HG03575 (cell line): ENCODE results near the gene TM7SF2.

Experiments
- ATAC-seq: cut with Tn5 transposase; IDR thresholded peaks from one replicate; pipeline ENCODE4 v1.9.1; 2021; ENCODE audit not compliant: unreplicated experiment, insufficient number of reproducible peaks, low FRiP score; ENCODE audit errors: extremely low read depth

The TM7SF2 gene

DNA sequence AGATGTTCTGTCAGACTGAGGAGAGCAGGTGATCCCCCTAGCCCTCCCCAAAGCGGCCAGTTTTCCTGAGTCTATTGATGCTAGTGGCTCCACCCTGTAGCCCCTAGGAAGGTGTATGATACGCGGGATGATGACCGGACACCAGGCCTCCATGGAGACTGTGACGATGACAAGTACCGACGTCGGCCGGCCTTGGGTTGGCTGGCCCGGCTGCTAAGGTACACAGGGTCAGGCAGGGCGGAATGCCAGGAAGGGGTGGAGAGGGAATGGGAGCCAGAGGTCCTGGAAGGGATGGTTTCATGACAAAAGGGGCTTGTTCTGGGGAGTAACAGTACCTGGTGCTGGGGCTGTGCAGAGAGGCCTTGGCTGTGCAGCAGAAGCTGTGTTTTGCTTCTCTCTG, 24.5 kb upstream of the TM7SF2 start:
- no peak for ATAC-seq

DNA sequence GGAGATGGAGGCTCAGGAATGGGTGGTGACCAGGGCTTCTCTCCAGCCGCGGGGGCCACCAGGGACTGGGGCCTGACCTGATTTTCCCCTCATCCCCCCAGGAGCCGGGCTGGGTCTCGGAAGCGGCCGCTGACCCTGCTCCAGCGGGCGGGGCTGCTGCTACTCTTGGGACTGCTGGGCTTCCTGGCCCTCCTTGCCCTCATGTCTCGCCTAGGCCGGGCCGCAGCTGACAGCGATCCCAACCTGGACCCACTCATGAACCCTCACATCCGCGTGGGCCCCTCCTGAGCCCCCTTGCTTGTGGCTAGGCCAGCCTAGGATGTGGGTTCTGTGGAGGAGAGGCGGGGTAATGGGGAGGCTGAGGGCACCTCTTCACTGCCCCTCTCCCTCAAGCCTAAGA, 23.8 kb upstream of the TM7SF2 start:
- no peak for ATAC-seq

DNA sequence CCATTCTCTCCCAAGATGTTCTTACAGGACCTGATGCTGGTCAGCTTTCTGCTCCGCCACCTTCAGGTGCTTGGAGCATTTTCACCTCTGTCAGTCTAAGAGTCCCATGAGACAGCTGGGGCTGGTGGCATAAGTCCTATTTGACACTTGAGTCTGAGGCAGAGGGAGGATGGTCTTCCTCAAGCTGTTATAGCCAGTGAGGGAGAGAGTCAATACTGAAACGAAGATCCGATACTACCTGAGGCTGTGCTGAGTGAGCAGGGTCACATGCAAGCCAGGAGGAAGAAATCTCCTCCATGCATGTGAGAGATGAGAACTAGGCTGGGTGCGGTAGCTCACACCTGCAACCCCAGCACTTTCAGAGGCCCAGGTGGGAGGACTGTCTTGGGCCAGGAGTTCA, 22.1 kb upstream of the TM7SF2 start:
- no peak for ATAC-seq

GRCh38 chr11:65090628-65091027, 21.0 kb upstream of the TM7SF2 start:
- no peak for ATAC-seq

DNA sequence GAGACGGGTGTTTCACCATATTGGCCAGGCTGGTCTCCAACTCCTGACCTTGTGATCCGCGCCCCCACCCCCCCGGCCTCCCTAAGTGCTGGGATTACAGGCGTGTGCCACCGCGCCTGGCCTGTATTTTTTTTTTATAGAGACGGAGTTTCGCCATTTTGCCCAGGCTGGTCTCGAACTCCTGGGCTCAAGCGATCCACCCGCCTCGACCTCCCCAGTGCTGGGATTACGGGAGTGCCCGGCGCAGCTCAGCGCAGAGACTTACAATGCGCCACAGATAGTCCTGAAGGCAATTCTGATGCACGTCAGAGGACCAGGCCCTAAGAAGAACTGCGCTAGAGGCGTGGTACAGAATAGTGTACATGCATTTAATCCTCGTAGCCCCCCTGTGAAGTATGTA, 16.2 kb upstream of the TM7SF2 start:
- ATAC-seq, result no peak

GRCh38 chr11:65095974-65096806, 15.5 kb upstream of the TM7SF2 start, which contains the start of gene VPS51:
Gene VPS51, plus strand, starts transcription at chr11:65096214. Its CDS starts 37 bp downstream, at chr11:65096251.
- ATAC-seq, result no peak

DNA sequence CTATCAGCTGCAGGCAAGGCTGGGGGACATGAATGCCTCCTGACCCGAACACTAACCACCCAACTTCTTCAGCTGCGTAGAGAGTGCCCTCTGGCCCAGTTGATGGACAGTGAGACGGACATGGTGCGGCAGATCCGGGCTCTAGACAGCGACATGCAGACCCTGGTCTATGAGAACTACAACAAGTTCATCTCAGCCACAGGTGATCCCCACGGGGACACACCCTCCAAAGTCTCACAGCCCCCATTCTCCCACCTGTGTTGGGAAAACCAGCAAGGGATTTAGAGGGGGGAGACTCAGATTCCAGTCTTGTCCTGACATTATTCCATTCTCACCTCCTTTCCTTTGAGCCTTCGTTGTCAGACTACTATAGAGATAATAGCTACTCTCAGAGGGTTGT, 14.7 kb upstream of the TM7SF2 start:
- ATAC-seq, result no peak

DNA sequence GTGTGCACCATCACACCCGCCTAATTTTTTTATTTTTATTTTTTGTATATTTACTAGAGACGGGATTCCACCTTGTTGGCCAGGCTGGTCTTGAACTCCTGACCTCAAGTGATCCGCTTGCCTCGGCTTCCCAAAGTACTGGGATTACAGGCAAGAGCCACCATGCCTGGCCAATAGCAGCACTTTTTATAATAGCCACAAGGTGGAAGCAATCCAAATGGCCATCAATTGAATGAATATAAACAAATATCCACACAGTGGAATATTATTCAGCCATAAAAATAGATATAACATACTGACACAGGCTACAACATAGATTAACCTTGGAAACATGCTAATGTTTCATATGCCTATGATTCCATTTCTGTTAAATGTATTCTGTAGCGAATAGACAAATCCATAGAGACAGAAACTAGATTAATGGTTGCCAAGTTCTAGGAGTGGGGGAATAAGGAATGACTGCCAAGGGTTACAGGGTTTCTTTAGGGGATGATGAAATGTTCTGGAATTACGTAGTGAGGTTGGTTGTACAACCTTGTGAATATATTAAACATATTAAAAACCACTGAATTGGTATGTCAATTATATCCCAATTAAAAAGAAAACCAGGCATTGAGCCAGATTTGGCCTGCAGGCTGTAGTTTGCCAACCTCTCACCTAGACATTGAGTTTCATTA, 10.9 kb upstream of the TM7SF2 start:
- no peak for ATAC-seq

GRCh38 chr11:65102142-65103095, 9.3 kb upstream of the TM7SF2 start:
- ATAC-seq, result no peak

- no peak for ATAC-seq
Measured at GRCh38 chr11:65103476-65103875, 8.2 kb upstream of the TM7SF2 start.

DNA sequence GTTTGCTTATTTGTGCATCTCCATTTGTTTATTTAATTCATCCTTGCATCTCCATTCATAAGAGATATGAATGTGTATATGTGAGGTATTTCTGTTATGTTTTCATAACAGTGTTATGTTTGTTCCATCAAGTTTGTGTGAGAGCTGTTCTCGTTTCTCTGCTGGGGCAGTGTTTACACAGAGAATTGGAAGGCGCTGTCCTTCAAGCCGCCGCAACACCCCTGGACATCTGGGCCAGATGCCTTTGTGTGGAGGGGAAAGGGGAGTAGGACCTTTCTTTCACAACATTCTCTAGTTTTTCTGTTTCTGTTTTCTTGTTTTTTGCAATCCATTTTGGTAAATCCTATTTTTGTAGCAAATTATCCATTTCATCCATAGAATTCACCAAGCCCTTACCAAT, 7.0 kb upstream of the TM7SF2 start:
- no peak for ATAC-seq

DNA sequence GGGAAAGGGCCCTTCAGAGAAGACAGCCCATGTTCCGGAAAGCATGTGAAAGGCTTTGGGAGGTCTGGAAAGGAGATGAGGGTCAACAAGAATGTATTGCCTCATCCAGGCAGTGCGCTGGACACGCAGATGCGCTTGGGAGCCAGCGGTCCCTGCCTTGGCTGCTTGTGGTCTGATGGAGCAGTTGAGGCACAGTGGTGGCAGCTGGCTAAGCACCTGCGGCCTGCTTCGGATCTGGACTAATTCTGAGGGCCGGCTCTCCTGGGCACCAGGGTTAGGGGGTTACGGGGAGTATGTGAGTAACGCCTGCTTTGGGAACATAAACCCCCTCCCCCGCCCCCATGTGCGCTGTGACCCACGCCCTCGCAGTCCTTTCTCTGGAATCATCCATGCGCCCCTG, 4.6 kb upstream of the TM7SF2 start:
- ATAC-seq, result no peak

DNA sequence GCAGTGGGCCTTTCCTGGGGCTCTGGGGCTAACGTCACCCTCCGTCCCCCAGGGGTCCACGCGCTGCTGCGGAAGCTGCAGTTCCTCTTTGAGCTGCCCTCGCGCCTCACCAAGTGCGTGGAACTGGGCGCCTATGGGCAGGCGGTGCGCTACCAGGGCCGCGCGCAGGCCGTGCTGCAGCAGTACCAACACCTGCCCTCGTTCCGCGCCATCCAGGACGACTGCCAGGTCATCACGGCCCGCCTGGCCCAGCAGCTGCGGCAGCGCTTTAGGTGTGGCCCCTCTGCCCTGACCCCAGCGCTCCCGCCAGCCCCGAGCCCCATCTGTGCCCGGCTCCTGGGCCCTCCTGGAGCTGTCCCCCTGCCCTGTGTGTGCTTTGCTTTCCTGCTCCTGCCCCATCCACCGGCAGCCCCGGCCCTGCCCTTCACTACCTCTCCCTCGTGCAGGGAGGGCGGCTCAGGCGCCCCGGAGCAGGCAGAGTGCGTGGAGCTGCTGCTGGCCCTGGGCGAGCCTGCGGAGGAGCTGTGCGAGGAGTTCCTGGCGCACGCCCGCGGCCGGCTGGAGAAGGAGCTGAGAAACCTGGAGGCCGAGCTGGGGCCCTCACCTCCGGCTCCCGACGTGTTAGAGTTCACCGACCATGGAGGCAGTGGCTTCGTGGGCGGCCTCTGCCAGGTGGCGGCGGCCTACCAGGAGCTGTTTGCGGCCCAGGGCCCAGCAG, 3.8 kb upstream of the TM7SF2 start:
- ATAC-seq, result no peak

DNA sequence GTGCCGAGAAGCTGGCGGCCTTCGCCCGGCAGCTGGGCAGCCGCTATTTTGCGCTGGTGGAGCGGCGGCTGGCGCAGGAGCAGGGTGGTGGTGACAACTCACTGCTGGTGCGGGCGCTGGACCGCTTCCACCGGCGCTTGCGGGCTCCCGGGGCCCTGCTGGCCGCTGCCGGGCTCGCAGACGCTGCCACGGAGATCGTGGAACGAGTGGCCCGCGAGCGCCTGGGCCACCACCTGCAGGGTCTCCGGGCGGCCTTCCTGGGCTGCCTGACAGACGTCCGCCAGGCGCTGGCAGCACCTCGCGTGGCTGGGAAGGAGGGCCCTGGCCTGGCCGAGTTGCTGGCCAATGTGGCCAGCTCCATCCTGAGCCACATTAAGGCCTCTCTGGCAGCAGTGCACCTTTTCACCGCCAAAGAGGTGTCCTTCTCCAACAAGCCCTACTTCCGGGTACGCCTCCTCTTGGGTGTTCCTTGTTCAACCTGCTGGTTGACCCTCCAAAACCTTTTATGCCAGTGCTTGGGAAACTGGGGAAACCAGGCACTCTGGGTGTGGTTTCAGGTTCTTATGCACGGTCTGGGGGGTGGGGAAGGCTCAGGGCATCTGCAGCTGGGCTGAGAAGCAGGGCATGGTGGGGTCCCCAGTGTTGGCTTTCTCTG, 3.1 kb upstream of the TM7SF2 start:
- no peak for ATAC-seq

DNA sequence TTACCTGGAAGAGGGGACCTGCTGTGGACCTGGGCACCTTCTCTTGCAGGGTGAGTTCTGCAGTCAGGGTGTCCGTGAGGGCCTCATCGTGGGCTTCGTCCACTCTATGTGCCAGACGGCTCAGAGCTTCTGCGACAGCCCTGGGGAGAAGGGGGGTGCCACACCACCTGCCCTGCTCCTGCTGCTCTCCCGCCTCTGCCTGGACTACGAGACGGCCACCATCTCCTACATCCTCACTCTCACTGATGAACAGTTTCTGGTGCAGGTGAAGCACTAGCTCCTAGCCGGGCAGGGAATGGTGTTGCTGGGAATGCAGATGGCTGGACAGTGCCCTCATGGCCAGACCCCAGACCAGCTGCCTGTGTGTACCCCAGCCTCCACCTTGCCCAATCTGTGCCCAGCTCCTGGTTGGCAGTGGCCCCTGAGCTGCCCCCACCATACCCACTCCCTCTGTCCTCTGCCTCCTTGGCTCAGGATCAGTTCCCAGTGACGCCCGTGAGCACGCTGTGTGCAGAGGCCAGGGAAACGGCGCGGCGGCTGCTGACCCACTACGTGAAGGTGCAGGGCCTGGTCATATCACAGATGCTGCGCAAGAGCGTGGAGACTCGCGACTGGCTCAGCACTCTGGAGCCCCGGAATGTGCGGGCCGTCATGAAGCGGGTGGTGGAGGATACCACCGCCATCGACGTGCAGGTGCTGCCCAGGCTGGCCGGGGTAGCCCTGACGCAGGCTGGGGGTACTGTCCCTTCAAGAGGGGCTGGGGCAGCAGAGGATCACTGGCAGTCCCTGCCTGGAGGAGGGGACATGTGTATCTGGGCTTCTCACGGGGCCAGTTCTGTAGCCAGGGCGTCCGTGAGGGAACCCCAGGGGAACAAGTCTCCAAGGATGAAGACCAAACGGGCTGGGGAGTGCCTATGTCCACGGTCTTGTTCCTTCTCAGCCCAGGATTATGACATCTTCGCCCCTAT, 2.2 kb upstream of the TM7SF2 start:
- ATAC-seq, result no peak

DNA sequence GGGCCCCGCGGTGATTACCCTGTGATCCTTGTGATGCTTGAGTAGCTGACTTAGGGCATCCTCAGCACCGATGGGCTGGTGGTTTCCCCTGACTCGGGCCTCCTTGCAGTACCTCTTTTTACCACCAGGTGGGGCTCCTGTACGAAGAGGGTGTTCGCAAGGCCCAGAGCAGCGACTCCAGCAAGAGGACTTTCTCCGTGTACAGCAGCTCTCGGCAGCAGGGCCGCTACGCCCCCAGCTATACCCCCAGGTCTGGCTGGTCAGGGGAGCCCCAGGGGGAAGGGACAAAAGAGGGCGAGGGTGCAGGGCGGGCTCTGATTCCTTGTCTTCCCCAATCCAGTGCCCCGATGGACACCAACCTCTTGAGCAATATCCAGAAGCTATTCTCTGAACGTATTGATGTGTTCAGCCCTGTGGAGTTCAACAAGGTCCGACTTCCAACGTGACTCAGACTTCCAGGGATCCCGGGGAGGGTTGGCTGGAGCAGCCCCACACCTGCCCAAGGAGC, 1.3 kb upstream of the TM7SF2 start:
- ATAC-seq, result no peak

GRCh38 chr11:65111159-65111743, 421 bp upstream of the TM7SF2 start:
- ATAC-seq, result no peak
